DOHH2 (cell line): ENCODE results near the gene PLXNA2.

Source experiments
- CTCF ChIP-seq: fragments of 200-600 bp; sonication (generic); IDR thresholded peaks from one replicate; pipeline ENCODE4 v1.5.1; 2014; ENCODE audit warnings: antibody characterized with exemption, mild to moderate bottlenecking, low read depth, low read length; ENCODE audit not compliant: poor library complexity, severe bottlenecking
- EZH2phosphoT487 ChIP-seq: fragments of 200-600 bp; sonication (generic); IDR thresholded peaks from 2 replicates; pipeline ENCODE4 v1.6.1; 2017; ENCODE audit warnings: borderline replicate concordance, mild to moderate bottlenecking, antibody characterized with exemption, low read length, moderate library complexity, mixed read lengths

DNA sequence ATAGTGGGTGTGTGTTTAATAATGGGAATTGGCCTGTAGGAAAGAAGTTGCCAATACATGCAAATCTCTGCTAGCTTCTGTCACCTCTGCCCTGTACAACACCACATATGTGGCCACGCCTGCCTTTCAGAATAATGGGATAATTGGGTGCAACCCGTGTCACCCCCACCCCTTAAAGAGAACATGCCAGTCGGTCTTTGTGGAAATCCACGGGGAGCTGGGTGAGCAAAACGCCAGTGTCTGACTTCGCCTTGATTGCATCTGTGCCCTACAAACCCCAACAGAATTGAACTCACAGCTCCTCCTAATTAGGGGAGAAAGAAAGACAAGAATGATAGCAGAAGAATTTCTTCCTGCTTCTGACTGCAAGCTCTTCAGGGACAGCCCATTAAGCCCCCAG, 6.4 kb upstream of the PLXNA2 start:
- TF ChIP-seq CTCF (no peak), EZH2phosphoT487 (no peak)
